Suprapubic skin (tissue), 4 donors: ENCODE measurements around the gene SLC30A2.

Source experiments
- EP300 ChIP-seq: sonication (generic); formaldehyde crosslinking; IDR thresholded peaks from one replicate; pipeline ENCODE4 v1.6.1; 2017; ENCODE audit warnings: antibody characterized with exemption
- POLR2A ChIP-seq, 2 donors: fragments of 450-650 bp; IDR thresholded peaks; one replicate each; pipeline ENCODE4 v1.6.1; 2017; ENCODE audit warnings: antibody characterized with exemption in 2 of 2, mild to moderate bottlenecking in 2 of 2, moderate library complexity in 2 of 2
- POLR2AphosphoS5 ChIP-seq, 3 donors: sonication (generic); formaldehyde crosslinking; IDR thresholded peaks; one replicate each; pipeline ENCODE4 v1.6.1; 2017; ENCODE audit warnings: antibody characterized with exemption in 3 of 3
- TF ChIP-seq, protein P1 (sequence below), 2 donors: fragments of 200-600 bp in 1 of 2; fragments of 450-650 bp in 1 of 2; sonication (generic) in 1 of 2; IDR thresholded peaks; one replicate each; pipeline ENCODE4 v1.5.1; 2016 to 2019; ENCODE audit warnings: antibody characterized with exemption in 2 of 2, mild to moderate bottlenecking in 1 of 2, moderate library complexity in 1 of 2

DNA sequence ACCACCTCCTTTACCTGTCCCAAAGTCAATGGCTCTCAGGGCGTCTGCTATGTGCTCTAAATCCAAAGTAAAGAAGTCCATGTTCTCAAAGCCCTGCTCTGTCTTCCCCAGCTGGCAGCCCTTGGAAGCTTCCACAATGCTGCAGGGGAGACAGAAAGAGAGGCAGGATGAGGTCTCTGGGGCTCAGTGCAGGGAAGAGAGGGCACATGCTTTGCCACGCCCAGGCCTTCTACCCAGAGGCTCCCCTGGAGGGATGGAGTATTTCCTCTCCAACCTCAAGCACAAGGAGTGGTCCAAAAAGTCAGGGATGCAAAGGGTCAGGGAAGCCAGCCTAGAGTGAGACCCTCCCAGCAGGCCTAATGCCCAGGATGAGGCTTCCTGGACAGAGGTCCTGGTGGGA, 11.3 kb upstream of the SLC30A2 start:
- TF ChIP-seq POLR2A (IDR thresholded peaks at IDR 0.05) (no peak), POLR2AphosphoS5 (IDR thresholded peaks at IDR 0.05) (no peak), EP300 (no peak)
- TF ChIP-seq, protein P1, sequence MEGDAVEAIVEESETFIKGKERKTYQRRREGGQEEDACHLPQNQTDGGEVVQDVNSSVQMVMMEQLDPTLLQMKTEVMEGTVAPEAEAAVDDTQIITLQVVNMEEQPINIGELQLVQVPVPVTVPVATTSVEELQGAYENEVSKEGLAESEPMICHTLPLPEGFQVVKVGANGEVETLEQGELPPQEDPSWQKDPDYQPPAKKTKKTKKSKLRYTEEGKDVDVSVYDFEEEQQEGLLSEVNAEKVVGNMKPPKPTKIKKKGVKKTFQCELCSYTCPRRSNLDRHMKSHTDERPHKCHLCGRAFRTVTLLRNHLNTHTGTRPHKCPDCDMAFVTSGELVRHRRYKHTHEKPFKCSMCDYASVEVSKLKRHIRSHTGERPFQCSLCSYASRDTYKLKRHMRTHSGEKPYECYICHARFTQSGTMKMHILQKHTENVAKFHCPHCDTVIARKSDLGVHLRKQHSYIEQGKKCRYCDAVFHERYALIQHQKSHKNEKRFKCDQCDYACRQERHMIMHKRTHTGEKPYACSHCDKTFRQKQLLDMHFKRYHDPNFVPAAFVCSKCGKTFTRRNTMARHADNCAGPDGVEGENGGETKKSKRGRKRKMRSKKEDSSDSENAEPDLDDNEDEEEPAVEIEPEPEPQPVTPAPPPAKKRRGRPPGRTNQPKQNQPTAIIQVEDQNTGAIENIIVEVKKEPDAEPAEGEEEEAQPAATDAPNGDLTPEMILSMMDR (IDR thresholded peaks at IDR 0.05): no peak
